B cell (primary cell): ENCODE results near the gene SEMA7A.

Experiments used
- EZH2 ChIP-seq: IDR thresholded peaks from 2 replicates; pipeline ENCODE4 v1.6.1; 2012; ENCODE audit warnings: borderline replicate concordance, low read depth, mild to moderate bottlenecking, moderate library complexity, low read length; ENCODE audit not compliant: insufficient read depth, poor library complexity, severe bottlenecking
- TF ChIP-seq, protein P1 (sequence below): fragments of 200-600 bp; IDR thresholded peaks from one replicate; pipeline ENCODE4 v1.8.0; 2022; ENCODE audit warnings: antibody characterized with exemption, mild to moderate bottlenecking

DNA sequence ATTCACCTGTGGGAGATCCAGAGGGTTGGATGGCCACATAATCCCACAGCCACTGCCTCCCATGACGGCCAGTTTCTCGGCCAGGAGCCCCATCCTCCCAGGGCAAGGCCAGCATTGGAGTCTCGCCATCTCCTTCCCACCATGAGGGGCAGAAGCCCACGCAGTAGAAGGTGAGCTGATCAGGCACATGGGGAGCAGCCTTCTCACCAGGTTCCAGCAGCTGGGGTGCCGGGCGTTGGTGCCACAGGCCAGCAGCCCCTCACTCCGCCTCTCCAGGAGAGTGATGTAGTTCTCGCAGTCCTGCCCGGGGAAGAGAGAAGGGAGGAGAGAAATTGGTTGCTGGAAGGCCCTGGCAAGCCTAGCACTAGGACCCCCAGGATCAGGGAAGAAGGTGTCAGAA lies 16.1 kb downstream of the SEMA7A start:
- TF ChIP-seq, protein P1, sequence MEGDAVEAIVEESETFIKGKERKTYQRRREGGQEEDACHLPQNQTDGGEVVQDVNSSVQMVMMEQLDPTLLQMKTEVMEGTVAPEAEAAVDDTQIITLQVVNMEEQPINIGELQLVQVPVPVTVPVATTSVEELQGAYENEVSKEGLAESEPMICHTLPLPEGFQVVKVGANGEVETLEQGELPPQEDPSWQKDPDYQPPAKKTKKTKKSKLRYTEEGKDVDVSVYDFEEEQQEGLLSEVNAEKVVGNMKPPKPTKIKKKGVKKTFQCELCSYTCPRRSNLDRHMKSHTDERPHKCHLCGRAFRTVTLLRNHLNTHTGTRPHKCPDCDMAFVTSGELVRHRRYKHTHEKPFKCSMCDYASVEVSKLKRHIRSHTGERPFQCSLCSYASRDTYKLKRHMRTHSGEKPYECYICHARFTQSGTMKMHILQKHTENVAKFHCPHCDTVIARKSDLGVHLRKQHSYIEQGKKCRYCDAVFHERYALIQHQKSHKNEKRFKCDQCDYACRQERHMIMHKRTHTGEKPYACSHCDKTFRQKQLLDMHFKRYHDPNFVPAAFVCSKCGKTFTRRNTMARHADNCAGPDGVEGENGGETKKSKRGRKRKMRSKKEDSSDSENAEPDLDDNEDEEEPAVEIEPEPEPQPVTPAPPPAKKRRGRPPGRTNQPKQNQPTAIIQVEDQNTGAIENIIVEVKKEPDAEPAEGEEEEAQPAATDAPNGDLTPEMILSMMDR: no peak
- no peak for TF ChIP-seq EZH2
